HG03558 (cell line): ENCODE measurements around the gene INIP.
"Not testable (repeated sequence)": the region's sequence is repeated elsewhere in the genome, so short reads cannot be mapped to it uniquely, and the experiment has no call there.

Experiments used
- ATAC-seq: cut with Tn5 transposase; IDR thresholded peaks from one replicate; pipeline ENCODE4 v1.9.1; 2021; ENCODE audit warnings: moderate number of reproducible peaks; ENCODE audit not compliant: unreplicated experiment; ENCODE audit errors: extremely low read depth

INIP gene

DNA sequence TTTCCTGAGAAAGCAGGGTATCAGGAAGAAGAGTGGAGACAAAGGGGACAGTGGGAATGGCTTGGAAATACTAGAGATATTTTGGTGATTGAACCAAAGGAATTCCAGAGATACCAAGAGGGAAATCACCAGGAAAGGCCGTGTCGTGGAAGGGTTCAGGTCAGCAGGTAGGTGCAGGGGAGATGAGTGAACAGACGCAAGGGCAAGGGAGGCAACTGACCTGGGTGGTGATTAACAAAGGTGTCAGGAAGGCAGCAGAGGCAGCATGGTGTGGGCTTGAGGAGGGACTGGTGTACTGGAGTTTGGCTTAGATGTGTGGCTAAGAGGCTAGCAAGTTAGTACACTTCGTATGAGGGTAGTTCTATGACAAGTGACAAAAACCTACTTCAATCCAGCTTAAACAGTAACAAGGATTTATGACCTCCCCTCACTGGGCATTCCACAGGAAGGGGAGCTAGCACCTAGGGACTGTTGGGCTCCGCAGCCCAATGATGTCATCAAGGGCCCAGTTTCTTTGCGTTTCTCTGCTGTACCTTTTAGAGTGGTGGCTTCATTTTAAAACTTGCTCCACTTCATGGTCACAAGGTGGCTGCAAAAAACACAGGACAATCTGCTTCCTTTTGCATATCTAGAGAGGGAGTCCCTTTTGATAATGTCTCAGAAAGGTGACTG is 37.0 kb downstream of the INIP start:
- no peak for ATAC-seq

DNA sequence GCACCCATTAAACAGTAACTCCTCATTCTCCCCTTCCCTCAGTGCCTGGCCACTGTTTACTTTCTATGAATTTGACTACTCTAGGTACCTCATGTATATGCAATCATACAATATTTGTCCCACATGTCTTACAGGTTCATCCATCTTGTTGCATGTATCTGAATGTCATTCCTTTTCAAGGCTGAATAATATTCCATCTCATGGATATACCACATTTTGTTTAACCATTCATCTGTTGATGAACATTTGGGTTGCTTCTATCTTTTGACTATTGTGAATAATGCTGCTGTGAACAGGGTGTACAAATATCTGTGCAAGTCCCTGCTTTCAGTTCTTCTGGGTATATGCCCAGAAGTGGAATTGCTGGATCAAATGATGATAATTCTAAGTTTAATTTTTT is 40.9 kb downstream of the INIP start:
- no peak for ATAC-seq

DNA sequence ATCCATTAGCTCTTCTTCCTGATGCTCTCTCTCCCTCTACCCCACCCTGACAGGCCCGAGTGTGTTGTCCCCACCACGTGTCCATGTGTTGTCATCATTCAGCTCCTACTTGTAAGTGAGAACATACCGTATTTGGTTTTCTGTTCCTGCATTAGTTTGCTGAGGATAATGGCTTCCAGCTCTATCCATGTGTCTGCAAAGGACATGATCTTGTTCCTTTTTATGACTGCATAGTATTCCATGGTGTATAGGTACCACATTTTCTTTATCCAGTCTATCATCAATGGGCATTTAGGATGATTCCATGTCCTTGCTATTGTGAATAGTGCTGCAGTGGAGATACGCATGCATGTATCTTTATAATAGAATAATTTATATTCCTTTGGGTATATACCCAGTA is 44.7 kb downstream of the INIP start:
- not testable (repeated sequence) for ATAC-seq

DNA sequence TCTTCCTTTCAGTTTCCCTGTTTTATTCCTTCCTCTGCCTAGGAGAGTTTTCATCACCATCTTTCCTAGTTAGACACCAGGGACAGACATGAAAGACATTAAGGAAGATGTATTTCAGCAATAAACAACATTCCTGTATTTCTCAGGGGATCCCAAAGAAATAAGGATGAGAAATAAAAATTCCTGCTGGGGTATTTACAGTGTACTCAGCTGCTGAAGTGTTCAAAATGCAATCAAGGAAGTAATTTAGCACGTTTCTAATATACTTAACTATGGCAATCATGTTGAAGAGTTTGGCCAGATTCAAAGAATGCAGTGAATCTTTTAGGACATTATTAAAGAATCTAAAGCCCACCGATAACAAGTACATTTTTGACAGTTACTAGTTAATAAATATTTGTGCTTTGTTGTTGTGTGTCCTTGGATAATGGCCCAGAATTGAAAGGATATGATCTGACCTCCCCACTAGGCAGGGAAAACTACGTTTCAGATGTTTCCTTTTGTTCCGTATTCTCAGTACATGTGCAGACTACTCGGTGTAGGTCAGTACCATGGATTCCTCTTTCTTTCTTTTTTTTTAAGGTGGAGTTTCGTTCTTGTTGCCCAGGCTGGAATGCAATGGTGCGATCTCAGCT is 46.8 kb downstream of the INIP start:
- ATAC-seq = no peak

DNA sequence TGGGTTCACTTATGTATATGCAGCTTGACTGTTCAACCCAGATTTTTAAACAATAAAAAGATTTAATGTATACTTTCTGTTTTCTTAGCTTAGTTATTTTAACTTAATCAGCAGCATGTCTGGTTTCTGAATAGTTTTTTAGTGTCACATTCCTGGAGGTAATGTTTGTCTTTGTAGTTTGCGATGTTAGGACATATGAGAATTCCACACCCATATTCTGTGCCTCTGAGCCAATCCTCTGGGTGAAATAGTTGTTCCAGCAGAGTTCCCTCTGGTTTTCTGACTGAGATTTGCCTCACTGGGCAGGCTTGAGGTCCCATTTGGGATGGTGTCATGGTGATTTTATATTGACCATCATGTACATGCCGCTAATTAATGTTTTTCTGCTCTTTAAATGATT is 48.6 kb downstream of the INIP start:
- ATAC-seq = no peak

DNA sequence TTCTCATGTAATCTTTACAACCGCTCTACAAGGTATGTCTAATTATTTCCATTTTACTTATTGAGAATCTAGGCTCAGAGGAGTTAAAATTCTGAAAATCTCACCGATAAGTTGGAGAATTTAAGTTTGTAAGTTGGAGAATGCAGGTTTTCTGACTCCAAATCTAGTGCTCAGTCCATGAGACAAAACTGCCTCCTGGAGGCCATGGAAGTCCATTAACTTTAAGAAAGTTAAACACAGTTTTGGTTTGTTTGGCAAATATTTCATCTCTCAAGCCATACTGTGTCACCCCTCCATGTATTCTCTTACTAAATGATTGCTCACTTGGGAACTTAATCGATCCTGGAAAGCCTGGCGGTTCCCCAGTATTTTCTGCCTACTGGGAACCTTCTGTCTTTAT is 52.6 kb downstream of the INIP start:
- ATAC-seq = no peak

DNA sequence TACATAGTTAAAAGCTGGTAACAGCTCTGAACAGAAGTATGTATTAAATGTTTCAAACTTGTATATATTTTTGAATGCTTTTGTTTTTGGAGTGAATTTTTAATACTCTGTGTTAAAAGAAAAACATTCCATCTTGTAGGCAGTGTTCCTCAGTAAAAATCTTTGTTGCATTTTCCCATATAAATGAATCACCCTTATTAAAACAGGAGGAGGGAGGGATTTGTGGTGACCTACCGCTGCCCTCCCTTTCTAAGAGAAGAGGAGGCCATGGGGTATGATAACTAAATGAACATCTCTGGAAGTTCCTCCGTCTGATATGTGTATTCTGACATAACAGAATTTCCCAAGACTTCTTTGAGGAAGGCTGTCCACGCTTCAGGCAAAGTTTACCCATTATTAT is 53.4 kb downstream of the INIP start:
- no peak for ATAC-seq

DNA sequence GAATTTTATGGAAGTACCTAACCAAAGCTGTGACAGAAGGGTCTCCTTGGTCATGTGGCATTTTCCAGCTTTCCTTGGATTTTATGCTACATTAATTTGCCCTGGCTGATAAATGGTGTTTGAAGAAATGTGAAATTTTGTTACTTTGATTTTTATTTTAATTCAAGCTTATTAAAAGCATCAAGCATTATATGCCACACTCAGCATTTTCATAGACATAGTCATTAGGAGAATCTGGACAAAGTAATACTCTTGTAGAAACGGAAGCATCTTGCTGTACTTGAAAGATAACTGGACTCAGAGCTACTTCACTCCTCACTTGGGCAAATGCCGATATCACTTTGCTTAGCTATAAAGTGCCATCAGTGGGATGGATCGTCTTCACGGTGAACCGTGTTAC is 54.2 kb downstream of the INIP start:
- no peak for ATAC-seq

DNA sequence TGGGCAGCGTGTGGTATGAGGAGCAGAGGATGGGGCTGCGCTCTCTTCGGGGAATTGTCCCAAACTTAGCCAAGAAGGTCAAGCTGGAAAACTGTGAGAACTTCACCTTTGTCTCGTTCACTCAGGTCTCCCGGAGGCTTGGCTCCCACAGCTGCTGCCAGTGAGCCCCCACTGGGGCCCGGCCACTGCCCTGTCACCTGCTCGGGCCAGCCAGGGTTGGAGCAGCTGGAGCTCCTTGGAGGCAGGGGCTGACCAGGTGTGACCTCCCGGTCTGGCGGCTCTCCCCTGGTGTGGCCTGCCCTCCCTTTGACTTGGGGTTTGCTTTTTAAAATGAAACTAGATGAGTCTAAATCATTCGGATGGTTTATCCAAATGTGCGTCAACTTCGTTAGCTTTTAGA is 58.0 kb downstream of the INIP start:
- no peak for ATAC-seq

DNA sequence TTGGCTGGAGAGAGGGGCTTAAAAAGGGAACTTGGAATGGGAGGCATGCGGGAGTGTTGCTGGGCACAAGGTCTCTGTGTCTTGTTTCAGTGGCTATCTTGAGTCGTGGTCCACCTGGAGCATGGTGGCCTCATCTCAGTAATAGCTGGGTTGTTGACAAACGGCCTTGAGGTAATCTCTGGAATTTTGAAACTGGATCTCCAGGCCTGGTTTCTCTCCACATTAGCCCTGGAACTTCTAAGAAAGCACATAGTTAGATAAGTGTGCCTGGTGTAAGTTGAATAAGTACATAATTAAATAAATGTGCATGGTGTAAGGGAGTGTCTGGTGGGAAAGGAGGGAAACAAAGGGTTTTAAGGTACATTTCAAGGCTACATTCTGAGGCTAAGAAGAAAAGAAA is 62.2 kb downstream of the INIP start:
- ATAC-seq = no peak

DNA sequence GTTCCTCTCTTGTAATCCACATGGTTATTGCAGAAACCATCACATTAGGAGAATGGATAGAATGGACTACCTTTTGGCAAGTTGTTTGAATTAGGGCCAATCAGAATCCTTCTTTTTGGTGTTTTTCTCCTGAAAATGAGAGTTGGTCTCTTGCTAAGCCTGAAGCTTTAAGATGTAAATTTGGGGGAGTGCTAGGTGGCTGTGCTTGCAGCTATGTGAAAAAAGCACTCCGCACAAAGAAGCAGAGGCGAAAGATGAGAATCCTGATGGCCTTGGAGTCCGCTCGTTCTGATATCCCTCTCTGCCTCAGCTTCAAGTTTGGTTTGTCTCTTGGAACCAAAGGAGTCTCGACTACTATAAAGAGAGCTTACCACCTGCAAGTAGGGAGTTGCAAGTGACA is 63.6 kb downstream of the INIP start:
- ATAC-seq = no peak

DNA sequence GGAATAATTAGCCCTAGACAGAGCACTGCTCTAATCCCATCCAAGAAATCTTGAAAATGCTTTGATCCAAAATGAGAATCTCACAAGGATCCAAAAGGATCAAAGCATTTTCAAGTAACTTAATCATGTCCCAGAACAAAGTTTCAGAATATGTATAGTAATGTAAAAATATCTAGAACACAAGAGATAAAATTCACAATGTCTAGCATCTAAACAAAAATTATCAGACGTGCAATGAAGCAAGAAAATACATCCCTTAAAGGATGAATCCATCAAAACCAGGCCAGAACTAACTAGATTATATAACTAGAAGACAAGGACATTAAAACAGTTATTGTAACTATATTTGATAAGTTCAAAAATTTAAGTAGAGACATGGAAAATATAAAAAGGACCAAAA is 69.3 kb downstream of the INIP start:
- no peak for ATAC-seq

DNA sequence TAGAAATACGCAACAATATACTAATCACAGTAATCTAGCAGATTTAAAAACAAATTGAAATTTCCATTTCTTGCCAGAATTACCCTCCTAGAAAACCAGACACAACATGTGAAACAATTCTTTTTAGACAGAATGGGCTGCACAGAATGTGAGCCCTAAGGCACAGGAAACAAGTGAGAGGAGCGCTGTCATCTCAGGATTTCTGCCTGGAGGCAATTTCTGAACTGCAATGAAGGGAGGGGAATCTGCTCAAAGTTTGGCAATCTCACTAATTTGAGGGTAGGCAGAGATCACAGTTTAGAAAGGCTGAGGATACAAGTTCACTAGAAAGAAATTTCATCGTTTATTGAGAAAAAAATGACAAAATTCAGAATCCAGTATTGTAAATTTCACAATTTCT is 70.3 kb downstream of the INIP start:
- ATAC-seq = no peak

DNA sequence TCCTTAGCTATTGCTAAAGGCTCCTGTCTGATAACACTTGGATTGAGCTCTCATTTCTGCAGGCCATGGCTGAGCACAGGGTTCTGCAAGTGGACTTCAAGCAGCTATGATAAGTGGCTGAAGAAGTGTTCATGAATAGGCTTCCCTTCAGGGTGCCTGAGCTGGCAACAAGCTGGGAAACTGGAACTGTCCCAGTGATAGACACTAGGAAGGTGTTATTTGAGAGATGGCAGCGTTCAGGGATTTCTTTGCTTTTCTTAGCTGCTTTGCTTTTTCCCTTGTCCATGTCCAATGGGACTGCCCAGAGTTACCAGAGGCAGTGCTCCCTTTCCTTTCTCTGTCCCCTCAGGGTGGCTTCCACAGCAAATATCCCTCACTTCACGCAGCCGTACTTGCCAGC is 75.8 kb downstream of the INIP start:
- no peak for ATAC-seq

DNA sequence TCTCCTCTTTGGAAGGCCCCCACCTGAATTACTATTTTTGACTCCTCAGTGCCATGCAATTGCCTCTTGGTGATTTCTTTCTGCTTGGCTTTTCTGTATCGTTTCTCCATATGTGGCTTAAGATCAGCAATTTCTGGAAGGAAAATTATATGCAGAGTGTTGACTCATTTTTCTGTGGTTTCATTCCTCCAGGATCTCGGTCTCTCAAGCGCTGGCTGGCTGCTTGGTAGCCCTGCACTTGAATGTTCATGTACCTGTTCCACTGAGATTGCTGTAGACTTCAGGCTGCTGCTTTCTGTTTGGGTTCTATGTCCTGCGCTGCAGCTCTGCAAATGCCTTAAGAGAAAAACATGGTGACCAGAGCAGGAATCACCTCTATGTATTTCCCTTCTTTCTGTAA is 77.6 kb downstream of the INIP start:
- ATAC-seq = no peak
